Endothelial cell of umbilical vein (primary cell): ENCODE measurements around the gene FOXJ1. TPM values are rescaled to one million over a fixed set of nuclear protein-coding genes. Genes with fewer than 3 reads are reported as not detected.

Experiments used
- BruUV-seq: library from RNA; stranded (reverse); fragments of 400-500 nt; replicated peaks from 2 replicates; lab custom pipeline; 2021; lab: Mats Ljungman, UMichigan
- CTCF ChIA-PET: fragments of 300-600, 350-600 bp; sonication (Branson Sonifier 250); formaldehyde crosslinking; loops from one replicate; lab custom pipeline; 2021; ENCODE audit warnings: antibody characterized with exemption, inconsistent platforms; lab: Charles Lee
- POLR2A ChIA-PET: fragments of 300-600, 350-600 bp; sonication (Branson Sonifier 250); formaldehyde crosslinking; loops from one replicate; lab custom pipeline; 2021; ENCODE audit warnings: antibody characterized with exemption, inconsistent platforms; lab: Charles Lee
- DNase-seq: peaks from one replicate; pipeline ENCODE4 v3.0.0-alpha.2; 2011; ENCODE audit warnings: low read depth, low spot score
- FAIRE-seq: peaks from 2 replicates; lab custom pipeline; 2011; peaks lifted over from hg19 to GRCh38; lab: Jason Lieb, UNC
- H2AFZ ChIP-seq: 2 replicates; pipeline ENCODE4 v1.6.0; 2012; ENCODE audit warnings: low read depth, low read length, control low read depth, inconsistent platforms
- H3K27ac ChIP-seq: 2 replicates; pipeline ENCODE4 v1.5.1; 2011; ENCODE audit warnings: low read depth, mild to moderate bottlenecking, control low read depth, low read length, moderate library complexity; ENCODE audit not compliant: insufficient read depth
- H3K27me3 ChIP-seq, 2 experiments: 2 replicates each; pipeline versions ENCODE4 v1.6.0 to v1.6.1; 2011; ENCODE audit warnings: low read length in 2 of 2, mixed read lengths in 1 of 2; ENCODE audit not compliant: control insufficient read depth in 2 of 2, insufficient read depth in 2 of 2
- H3K36me3 ChIP-seq, 2 experiments: 2 replicates in 1 of 2; 3 replicates in 1 of 2; pipeline ENCODE4 v1.5.1; 2011; ENCODE audit warnings: low read length in 2 of 2, mild to moderate bottlenecking in 1 of 2, moderate library complexity in 1 of 2; ENCODE audit not compliant: control insufficient read depth in 2 of 2, insufficient read depth in 2 of 2; ENCODE audit errors: extremely low read depth in 1 of 2
- H3K4me1 ChIP-seq: 3 replicates; pipeline ENCODE4 v1.5.1; 2011; ENCODE audit warnings: mild to moderate bottlenecking, low read length; ENCODE audit not compliant: control insufficient read depth, insufficient read depth; ENCODE audit errors: extremely low read depth
- H3K4me2 ChIP-seq: 2 replicates; pipeline ENCODE4 v1.6.1; 2011; ENCODE audit warnings: low read length, control low read depth, mixed read lengths; ENCODE audit not compliant: insufficient read depth
- H3K4me3 ChIP-seq, 3 experiments: fragments of 200-600 bp in 1 of 3; sonication (generic), shearing (Covaris generic) in 1 of 3; replicated peaks in 1 of 3; 2 replicates each; pipeline ENCODE4 v1.5.1; 2011 to 2016; ENCODE audit warnings: control low read depth in 3 of 3, low read length in 3 of 3, mild to moderate bottlenecking in 2 of 3, inconsistent platforms in 1 of 3, low read depth in 1 of 3, moderate library complexity in 1 of 3; ENCODE audit not compliant: insufficient read depth in 1 of 3
- H3K79me2 ChIP-seq: 2 replicates; pipeline ENCODE4 v1.6.0; 2012; ENCODE audit warnings: low read length, inconsistent platforms; ENCODE audit not compliant: control insufficient read depth, insufficient read depth
- H3K9ac ChIP-seq: replicated peaks from 2 replicates; pipeline ENCODE3; 2011; ENCODE audit warnings: low read length, control low read depth; ENCODE audit not compliant: insufficient read depth; ENCODE audit errors: extremely low read depth
- H3K9me1 ChIP-seq: replicated peaks from 3 replicates; pipeline ENCODE4 v1.6.0; 2011; ENCODE audit warnings: mild to moderate bottlenecking, low read length; ENCODE audit not compliant: control insufficient read depth, insufficient read depth; ENCODE audit errors: extremely low read depth
- H3K9me3 ChIP-seq: replicated peaks from 2 replicates; pipeline ENCODE4 v1.5.1; 2012; ENCODE audit warnings: low read length, inconsistent platforms; ENCODE audit not compliant: control insufficient read depth, insufficient read depth
- H4K20me1 ChIP-seq: replicated peaks from 2 replicates; pipeline ENCODE3; 2011; ENCODE audit warnings: mild to moderate bottlenecking, low read length; ENCODE audit not compliant: control insufficient read depth, insufficient read depth; ENCODE audit errors: extremely low read depth
- FOS ChIP-seq: IDR thresholded peaks from 2 replicates; pipeline ENCODE4 v1.6.1; 2011; ENCODE audit warnings: mild to moderate bottlenecking, low read length, moderate library complexity, borderline replicate concordance; ENCODE audit not compliant: insufficient read depth
- GATA2 ChIP-seq: IDR thresholded peaks from 2 replicates; pipeline ENCODE4 v1.7.0; 2011; ENCODE audit warnings: low read depth, mild to moderate bottlenecking, moderate library complexity, mixed read lengths, low read length; ENCODE audit not compliant: insufficient read length, insufficient read depth
- JUN ChIP-seq: IDR thresholded peaks from 2 replicates; pipeline ENCODE4 v1.6.1; 2011; ENCODE audit warnings: borderline replicate concordance, low read depth; ENCODE audit not compliant: insufficient read length, insufficient read depth
- MYC ChIP-seq: IDR thresholded peaks from one replicate; pipeline ENCODE4 v1.6.1; 2011; ENCODE audit warnings: mild to moderate bottlenecking, low read depth, low read length
- POLR2A ChIP-seq: IDR thresholded peaks from 2 replicates; pipeline ENCODE4 v1.6.1; 2012; ENCODE audit warnings: low read depth, mild to moderate bottlenecking, control low read depth, low read length
- POLR2AphosphoS5 ChIP-seq: IDR thresholded peaks from 2 replicates; pipeline ENCODE4 v1.6.1; 2012; ENCODE audit warnings: low read depth, mild to moderate bottlenecking, control low read depth, low read length, moderate library complexity; ENCODE audit not compliant: insufficient read depth
- dilution Hi-C: fragments of 300-500 bp; cut with MboI; formaldehyde crosslinking; loops from one replicate; pipeline ENCODE4 v1.15.0; 2019; ENCODE audit warnings: low sequenced_read_pairs; ENCODE audit not compliant: extremely low pct_ligation_motif_present
- intact Hi-C: fragments of 100-400 bp; cut with micrococcal nuclease; formaldehyde crosslinking; loops from one replicate; pipeline ENCODE4 v1.10.0; 2022
- polyA plus RNA-seq, 4 experiments: library from polyadenylated mRNA; depleted of rRNA in 3 of 4; stranded (reverse) in 3 of 4; unstranded in 1 of 4; fragments of >200 nt; gene quantifications; 2 replicates each; pipeline versions ENCODE4 v1.2.1 to v1.2.3, GENCODE V29; 2011 to 2012; ENCODE audit warnings: missing spikeins in 1 of 4
- total RNA-seq: library from RNA; stranded (reverse); gene quantifications from 2 replicates; pipeline ENCODE4 v1.2.3, GENCODE V29; 2021
- TF ChIP-seq, protein P1 (sequence below), 2 donors: IDR thresholded peaks; 1 replicate in 1 of 2; 2 replicates in 1 of 2; pipeline ENCODE4 v1.5.1; 2011; ENCODE audit warnings: low read length in 2 of 2, mild to moderate bottlenecking in 2 of 2, moderate library complexity in 2 of 2, control low read depth in 1 of 2, inconsistent platforms in 1 of 2, low read depth in 1 of 2; ENCODE audit not compliant: insufficient read depth in 1 of 2; ENCODE audit errors: extremely low read depth in 1 of 2
- TF ChIP-seq, protein P2 (sequence below): IDR thresholded peaks from 2 replicates; pipeline ENCODE4 v1.6.1; 2011; ENCODE audit not compliant: insufficient read depth, insufficient read length

FOXJ1 gene
- total and polyA plus RNA-seq, 2 donors (not counting 3 experiments of a cell fraction or from before 2014, with no cell fraction given) = not detected

DNA sequence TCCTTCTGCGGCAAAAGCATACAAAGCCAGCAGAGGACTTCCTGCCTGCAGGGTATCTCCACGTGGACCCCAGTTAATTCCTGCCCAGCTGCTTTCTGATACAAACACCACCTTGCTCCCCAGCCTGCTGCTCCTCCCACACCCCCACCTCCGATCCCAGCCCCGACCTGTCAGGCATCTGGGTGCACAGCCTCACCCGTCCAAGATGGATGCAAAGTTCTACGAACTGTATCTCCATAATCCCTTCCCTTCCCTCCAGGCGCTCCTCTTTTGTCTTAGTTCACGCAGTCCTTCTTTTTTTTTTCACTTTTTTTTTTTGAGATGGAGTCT lies 15.6 kb upstream of the FOXJ1 start:
- dilution Hi-C loops = no loop called here
- no peaks in the 10 kb centered on the region for H3K9me3 ChIP-seq
- no peak overlapping the region for H3K27ac ChIP-seq
- ChIA-PET CTCF (interaction anchor here (1.1 to 2.3 kb wide), 4 partner anchors 23 to 133 kb away, joined by 3 to 8 read pairs (median 8); no protein-coding TSS in a partner anchor), POLR2A (no interaction called here)
- H3K9me1 ChIP-seq = no peaks in the 10 kb centered on the region
- no peak overlapping the region for H3K9ac ChIP-seq
- no peaks in the 10 kb centered on the region for H3K79me2 ChIP-seq
- H3K4me1 ChIP-seq = no peaks in the 10 kb centered on the region
- intact Hi-C loops = no loop called here
- H3K27me3 ChIP-seq = peaks cover 11 to 22% of the 10 kb centered on the region in 2 experiments
- H3K4me2 ChIP-seq = no peak overlapping the region
- no peaks in the 10 kb centered on the region for H3K36me3 ChIP-seq
- no peak overlapping the region for H2AFZ ChIP-seq
- no peaks in the 10 kb centered on the region for H4K20me1 ChIP-seq
- no peak for FAIRE-seq
- H3K4me3 ChIP-seq = no peak overlapping the region
- TF ChIP-seq POLR2A (no peak), GATA2 (no peak)
- TF ChIP-seq, protein P1, sequence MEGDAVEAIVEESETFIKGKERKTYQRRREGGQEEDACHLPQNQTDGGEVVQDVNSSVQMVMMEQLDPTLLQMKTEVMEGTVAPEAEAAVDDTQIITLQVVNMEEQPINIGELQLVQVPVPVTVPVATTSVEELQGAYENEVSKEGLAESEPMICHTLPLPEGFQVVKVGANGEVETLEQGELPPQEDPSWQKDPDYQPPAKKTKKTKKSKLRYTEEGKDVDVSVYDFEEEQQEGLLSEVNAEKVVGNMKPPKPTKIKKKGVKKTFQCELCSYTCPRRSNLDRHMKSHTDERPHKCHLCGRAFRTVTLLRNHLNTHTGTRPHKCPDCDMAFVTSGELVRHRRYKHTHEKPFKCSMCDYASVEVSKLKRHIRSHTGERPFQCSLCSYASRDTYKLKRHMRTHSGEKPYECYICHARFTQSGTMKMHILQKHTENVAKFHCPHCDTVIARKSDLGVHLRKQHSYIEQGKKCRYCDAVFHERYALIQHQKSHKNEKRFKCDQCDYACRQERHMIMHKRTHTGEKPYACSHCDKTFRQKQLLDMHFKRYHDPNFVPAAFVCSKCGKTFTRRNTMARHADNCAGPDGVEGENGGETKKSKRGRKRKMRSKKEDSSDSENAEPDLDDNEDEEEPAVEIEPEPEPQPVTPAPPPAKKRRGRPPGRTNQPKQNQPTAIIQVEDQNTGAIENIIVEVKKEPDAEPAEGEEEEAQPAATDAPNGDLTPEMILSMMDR (IDR thresholded peaks at IDR 0.05; ENCODE audit: extremely low read depth in 1 of 2, insufficient read depth in 1 of 2, low read depth in 1 of 2, low read length in 2 of 2) = no peak
- BruUV-seq = no TSS peak
- DNase-seq = no peak

DNA sequence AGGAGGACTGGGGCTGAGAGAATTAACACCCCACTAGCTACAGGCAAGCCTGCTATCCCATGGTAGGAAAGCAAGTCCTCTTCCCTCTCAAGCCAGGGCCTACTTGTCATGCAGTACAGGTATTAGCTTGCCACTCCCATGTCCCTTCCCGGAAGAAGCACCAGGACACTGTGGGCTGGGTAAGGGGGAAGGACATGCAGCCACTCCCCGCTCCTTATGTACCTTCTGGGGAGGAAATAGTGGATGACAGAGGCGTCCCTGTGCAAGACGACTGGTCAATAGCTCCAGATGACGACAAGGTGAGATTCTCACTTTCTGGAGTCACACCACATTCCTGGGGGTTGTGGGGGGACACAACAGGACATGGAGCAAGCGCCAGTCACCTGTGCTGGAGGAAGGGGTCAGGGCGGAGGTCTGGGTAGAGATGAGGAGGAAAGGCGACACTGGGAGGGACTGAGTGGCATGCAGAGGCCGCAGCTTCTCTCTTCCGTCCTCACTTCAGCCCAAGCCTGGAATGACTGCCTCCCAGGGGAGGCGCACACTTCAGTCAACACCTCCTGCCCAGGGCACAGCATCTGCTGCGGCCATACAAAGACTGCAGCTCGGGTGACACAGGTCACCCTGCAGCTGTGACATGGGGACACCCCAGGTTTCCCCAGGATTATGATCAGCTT lies 15.1 kb upstream of the FOXJ1 start:
- no peaks in the 10 kb centered on the region for H3K36me3 ChIP-seq
- H3K4me2 ChIP-seq = no peak overlapping the region
- FAIRE-seq (no peak), DNase-seq (no peak)
- H3K27me3 ChIP-seq = peaks cover 8 to 19% of the 10 kb centered on the region in 2 experiments
- no peaks in the 10 kb centered on the region for H3K9me1 ChIP-seq
- H3K4me1 ChIP-seq = no peaks in the 10 kb centered on the region
- H4K20me1 ChIP-seq = no peaks in the 10 kb centered on the region
- dilution Hi-C loops (no loop called here), intact Hi-C loops (no loop called here)
- no peak overlapping the region for H3K27ac ChIP-seq
- ChIA-PET CTCF (interaction anchor here (0.9 to 2.3 kb wide), 7 partner anchors 13 to 133 kb away, joined by 3 to 8 read pairs (median 3); no protein-coding TSS in a partner anchor), POLR2A (no interaction called here)
- H3K9ac ChIP-seq = no peak overlapping the region
- TF ChIP-seq POLR2A (no peak), MYC (no peak), GATA2 (no peak), JUN (no peak), POLR2AphosphoS5 (no peak), FOS (no peak)
- TF ChIP-seq, protein P2, sequence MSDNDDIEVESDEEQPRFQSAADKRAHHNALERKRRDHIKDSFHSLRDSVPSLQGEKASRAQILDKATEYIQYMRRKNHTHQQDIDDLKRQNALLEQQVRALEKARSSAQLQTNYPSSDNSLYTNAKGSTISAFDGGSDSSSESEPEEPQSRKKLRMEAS = no peak
- H3K79me2 ChIP-seq = no peaks in the 10 kb centered on the region
- H2AFZ ChIP-seq = no peak overlapping the region
- H3K4me3 ChIP-seq = no peak overlapping the region
- no peaks in the 10 kb centered on the region for H3K9me3 ChIP-seq
- no TSS peak for BruUV-seq
